Heart right ventricle (tissue), 16 donors: ENCODE data around the gene CAMSAP1. TPM values are rescaled to one million over a fixed set of nuclear protein-coding genes. Genes with fewer than 3 reads are reported as not detected.

Experiments used
- ATAC-seq, 8 donors: fragments of 200-7000 bp; cut with Tn5 transposase; one replicate each; pipeline ENCODE4 v1.9.1; 2020; ENCODE audit warnings: mild to moderate bottlenecking in 8 of 8, moderate library complexity in 8 of 8, moderate number of reproducible peaks in 1 of 8
- DNase-seq, 2 donors: peaks; one replicate each; pipeline ENCODE4 v3.0.0-alpha.2; 2020
- H3K27ac ChIP-seq, 10 donors: fragments of 200-600 bp; sonication (generic) in 2 of 10; one replicate each; pipeline versions ENCODE4 v1.5.0 to v1.8.0; 2020 to 2022; ENCODE audit warnings: mild to moderate bottlenecking in 3 of 10
- H3K27me3 ChIP-seq, 7 donors: fragments of 200-600 bp; one replicate each; pipeline ENCODE4 v1.8.0; 2021 to 2022; ENCODE audit warnings: mild to moderate bottlenecking in 2 of 7
- H3K36me3 ChIP-seq, 9 donors: fragments of 200-600 bp; sonication (generic) in 1 of 9; one replicate each; pipeline versions ENCODE4 v1.5.0 to v1.8.0; 2020 to 2022; ENCODE audit warnings: mild to moderate bottlenecking in 2 of 9
- H3K4me1 ChIP-seq, 9 donors: fragments of 200-600 bp; sonication (generic) in 1 of 9; one replicate each; pipeline versions ENCODE4 v1.5.0 to v1.8.0; 2020 to 2022; ENCODE audit warnings: mild to moderate bottlenecking in 4 of 9
- H3K4me3 ChIP-seq, 10 donors: fragments of 200-600 bp; sonication (generic) in 2 of 10; one replicate each; pipeline versions ENCODE4 v1.5.0 to v1.8.0; 2020 to 2022; ENCODE audit warnings: mild to moderate bottlenecking in 7 of 10, moderate library complexity in 2 of 10
- H3K9me3 ChIP-seq, 11 donors: fragments of 200-600 bp in 10 of 11; sonication (generic) in 2 of 11; one replicate each; pipeline versions ENCODE4 v1.5.0 to v1.8.0; 2013 to 2022; ENCODE audit warnings: mild to moderate bottlenecking in 2 of 11, control low read depth in 1 of 11, moderate library complexity in 1 of 11
- WGBS, 2 donors: extraction: QIAGEN DNeasy Blood & Tissue Kit; methylation state at CpG; one replicate each; pipeline ENCODE4 v1.1.7; 2013; ENCODE audit warnings: inconsistent platforms in 1 of 2; 5-methylcytosine and 5-hydroxymethylcytosine counted together
- intact Hi-C, 10 donors: fragments of 100-400 bp; cut with DNase I; formaldehyde crosslinking; loops; one replicate each; pipeline versions ENCODE4 v1.11.1 to v1.14.2; 2022
- polyA plus RNA-seq, 2 donors: library from polyadenylated mRNA; stranded (reverse); fragments of 200-250 nt; gene quantifications; one replicate each; pipeline ENCODE4 v1.2.3, GENCODE V29; 2013
- total RNA-seq, 10 donors: library from RNA; stranded (reverse); fragmentation: NEBNext Ultra II Directional in 3 of 10; extraction: Animal tissue kit (Norgen Biotek cat#: 25700) in 3 of 10; gene quantifications; one replicate each; pipeline versions ENCODE4 v1.2.1 to v1.2.4, GENCODE V29; 2021 to 2023
- TF ChIP-seq, protein P1 (sequence below), 9 donors: fragments of 200-600 bp; sonication (generic) in 2 of 9; IDR thresholded peaks; one replicate each; pipeline versions ENCODE4 v1.5.0 to v1.8.0; 2021 to 2022; ENCODE audit warnings: antibody characterized with exemption in 9 of 9, mild to moderate bottlenecking in 5 of 9, moderate library complexity in 1 of 9
- donor health status: Arrhythmogenic right ventricular cardiomyopathy.
- donor health status: ischemic (EF 13 %, LVEDD 7.1; RV severe dilation, severe dysfunction).
- donor health status: healthy with polysubstance abuse.
- donor health status: DM: no; HTN: yes; CAD: no.
- donor health status: DM: no; HTN: no; CAD: no.
- donor health status: ischemic (EF 25% LVEDD 6.9; RV normal size, moderate dysfunction).
- donor health status: ischemic (EF 25% LVEDD 5.7; RV mildly dilated, moderate dysfunction).
- donor health status: healthy.
- donor health status: DM: yes; HTN: yes; CAD: no.
- donor health status: Ischemic cardiomyopathy.
- donor health status: ischemic (EF 35%, LVEDD 5.7; RV mildly dilated, moderate dysfunction).
- donor health status: nonischemic (EF 11% LVEDD 7.7; RV severe dilation, severe dysfunction).
- donor health status: DM: yes; HTN: yes; CAD: no.
- donor health status: PGD.
- donor health status: ischemic (EF 29% LVEDD 5.4; RV normal size, mild dysfunction).
- donor health status: nonischemic (EF 23%, LVEDD 6.1; RV moderate dilation, normal function).

CAMSAP1 gene
- total and polyA plus RNA-seq, 12 donors = 6.7 to 25.0 (median 19.4) TPM

DNA sequence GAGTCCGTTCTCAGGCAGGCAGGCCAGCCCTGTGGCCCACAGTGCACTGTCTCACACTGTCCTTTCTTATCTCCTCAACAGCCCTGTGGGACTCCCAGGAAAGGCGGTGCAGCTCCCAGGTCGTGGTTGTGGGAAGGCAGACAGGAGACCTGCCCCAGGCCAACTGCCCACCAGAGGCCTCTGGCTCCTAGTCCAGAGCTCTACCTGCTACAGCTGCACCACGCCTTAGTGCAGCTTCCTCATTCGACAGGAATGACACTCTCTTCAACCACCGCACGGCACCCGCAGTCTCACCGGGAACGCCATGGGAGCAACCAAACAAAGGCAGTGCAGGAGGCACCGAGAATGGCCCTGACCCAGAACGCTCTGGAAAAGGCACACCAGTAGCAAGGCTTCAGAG is 25.3 kb downstream of the CAMSAP1 start:
- Histone ChIP-seq H3K36me3 (peaks cover 0 to 35% (median 2%) of the 10 kb centered on the region in 9 donors), H3K4me1 (peaks cover 14 to 59% (median 27%) of the 10 kb centered on the region in 9 donors), H3K27ac (no peak overlapping the region), H3K9me3 (no peaks in the 10 kb centered on the region), H3K27me3 (no peaks in the 10 kb centered on the region), H3K4me3 (no peak overlapping the region)
- WGBS, 2 donors = 82 to 84% methylated on average over 12 of the region's 12 CpGs
- TF ChIP-seq, protein P1, sequence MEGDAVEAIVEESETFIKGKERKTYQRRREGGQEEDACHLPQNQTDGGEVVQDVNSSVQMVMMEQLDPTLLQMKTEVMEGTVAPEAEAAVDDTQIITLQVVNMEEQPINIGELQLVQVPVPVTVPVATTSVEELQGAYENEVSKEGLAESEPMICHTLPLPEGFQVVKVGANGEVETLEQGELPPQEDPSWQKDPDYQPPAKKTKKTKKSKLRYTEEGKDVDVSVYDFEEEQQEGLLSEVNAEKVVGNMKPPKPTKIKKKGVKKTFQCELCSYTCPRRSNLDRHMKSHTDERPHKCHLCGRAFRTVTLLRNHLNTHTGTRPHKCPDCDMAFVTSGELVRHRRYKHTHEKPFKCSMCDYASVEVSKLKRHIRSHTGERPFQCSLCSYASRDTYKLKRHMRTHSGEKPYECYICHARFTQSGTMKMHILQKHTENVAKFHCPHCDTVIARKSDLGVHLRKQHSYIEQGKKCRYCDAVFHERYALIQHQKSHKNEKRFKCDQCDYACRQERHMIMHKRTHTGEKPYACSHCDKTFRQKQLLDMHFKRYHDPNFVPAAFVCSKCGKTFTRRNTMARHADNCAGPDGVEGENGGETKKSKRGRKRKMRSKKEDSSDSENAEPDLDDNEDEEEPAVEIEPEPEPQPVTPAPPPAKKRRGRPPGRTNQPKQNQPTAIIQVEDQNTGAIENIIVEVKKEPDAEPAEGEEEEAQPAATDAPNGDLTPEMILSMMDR (IDR thresholded peaks at IDR 0.05) = no peak
- intact Hi-C loops = no loop called here
- no peak for DNase-seq
- ATAC-seq = no peak

DNA sequence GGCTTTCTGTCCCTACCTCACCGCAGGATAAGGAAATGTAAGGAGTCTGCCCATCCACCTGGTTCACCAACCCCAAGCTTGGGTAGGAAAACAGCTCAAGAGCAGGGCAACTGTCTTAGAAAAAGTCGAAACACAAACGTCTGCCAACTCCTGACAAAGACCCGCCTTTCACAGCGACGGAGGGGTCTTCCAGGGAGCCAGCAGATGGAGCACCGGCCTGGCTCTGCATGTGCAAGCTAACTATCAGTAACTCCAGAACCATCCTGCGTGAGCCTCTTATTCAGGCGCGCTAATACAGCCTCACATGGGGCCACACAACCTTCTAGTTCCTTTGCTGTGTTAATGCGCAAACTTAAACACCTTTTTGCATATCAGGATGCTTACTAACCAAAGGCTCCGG is 26.9 kb downstream of the CAMSAP1 start:
- DNase-seq (no peak), ATAC-seq (no peak)
- intact Hi-C loops = no loop called here

DNA sequence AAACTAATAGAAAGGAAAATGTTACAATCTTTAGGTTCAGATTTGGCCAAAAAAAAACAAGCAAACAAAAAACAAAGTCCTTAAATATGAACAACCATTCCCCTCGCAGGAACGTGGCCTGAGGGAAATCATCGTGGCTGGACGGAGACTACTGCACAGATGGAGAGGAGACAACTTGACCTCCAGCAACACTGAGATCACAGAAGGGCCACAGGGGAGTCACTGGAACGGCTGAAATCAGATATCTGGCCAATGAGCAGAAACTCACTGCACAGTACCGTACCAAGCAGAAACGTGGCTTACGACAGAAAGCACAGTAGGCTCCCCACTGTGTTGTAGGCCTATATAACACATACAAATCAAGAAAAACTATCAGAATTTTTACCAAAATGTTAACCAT is 27.7 kb downstream of the CAMSAP1 start:
- intact Hi-C loops = no loop called here
- TF ChIP-seq, protein P1 (IDR thresholded peaks at IDR 0.05) = no peak
- Histone ChIP-seq H3K27ac (peak overlapping the region in 1 of 10 donors; percentile 4), H3K36me3 (peaks cover 0 to 35% (median 2%) of the 10 kb centered on the region in 9 donors), H3K27me3 (no peaks in the 10 kb centered on the region), H3K4me3 (no peak overlapping the region), H3K4me1 (peaks cover 0 to 35% (median 5%) of the 10 kb centered on the region in 9 donors), H3K9me3 (no peaks in the 10 kb centered on the region)
- 58 to 61% methylated on average over 8 of the region's 8 CpGs for WGBS, 2 donors
- DNase-seq (peak in 1 of 2 donors; percentile 25), ATAC-seq (peak in 5 of 8 donors; percentile 55 to 75 (median 72))

More for the DNA sequence above, 26.9 kb downstream of the CAMSAP1 start:
- TF ChIP-seq, protein P1 (IDR thresholded peaks at IDR 0.05) = no peak
- H3K36me3 ChIP-seq = peaks cover 0 to 35% (median 2%) of the 10 kb centered on the region in 9 donors
- no peak overlapping the region for H3K27ac ChIP-seq
- 84 to 88% methylated on average over 12 of the region's 12 CpGs for WGBS, 2 donors
- H3K4me1 ChIP-seq = peaks cover 3 to 43% (median 13%) of the 10 kb centered on the region in 9 donors
- no peaks in the 10 kb centered on the region for H3K9me3 ChIP-seq
- no peak overlapping the region for H3K4me3 ChIP-seq
- no peaks in the 10 kb centered on the region for H3K27me3 ChIP-seq

GRCh38 chr9:135879237-135879601 is 28.1 kb downstream of the CAMSAP1 start:
- 68% methylated on average over 2 of the region's 2 CpGs for WGBS, 2 donors
- DNase-seq (no peak), ATAC-seq (no peak)
- Histone ChIP-seq H3K4me1 (peaks cover 0 to 31% (median under 1%) of the 10 kb centered on the region in 9 donors), H3K27me3 (no peaks in the 10 kb centered on the region), H3K9me3 (no peaks in the 10 kb centered on the region), H3K36me3 (peaks cover 0 to 35% (median 2%) of the 10 kb centered on the region in 9 donors), H3K4me3 (no peak overlapping the region), H3K27ac (no peak overlapping the region)
- TF ChIP-seq, protein P1 (IDR thresholded peaks at IDR 0.05) = no peak
- intact Hi-C loops = no loop called here
